ENCODE measurements around the gene CLDN18.
A peak's percentile ranks its signal among the peaks of the same experiment; 100 is the strongest.

Gene CLDN18

DNA sequence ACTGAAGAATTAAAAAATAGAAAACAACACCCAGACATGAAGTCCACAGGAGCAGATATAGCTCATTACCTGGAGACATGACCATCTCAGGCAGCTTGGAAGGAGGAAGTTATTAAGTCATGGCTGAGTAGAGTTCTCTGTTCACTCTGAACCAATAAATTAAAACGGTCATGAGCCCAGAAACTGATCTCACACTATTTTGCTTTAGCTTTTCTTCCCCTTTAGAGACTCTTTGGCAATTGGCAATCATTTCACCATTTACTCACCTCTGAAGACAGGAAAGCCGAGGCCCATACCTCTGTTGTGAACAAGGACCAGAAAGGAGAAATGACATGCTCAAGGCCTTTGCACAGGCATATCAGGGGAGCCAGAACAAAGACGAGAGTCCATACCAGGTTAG is 26.6 kb downstream of the CLDN18 start:
- TF ChIP-seq, protein P1, sequence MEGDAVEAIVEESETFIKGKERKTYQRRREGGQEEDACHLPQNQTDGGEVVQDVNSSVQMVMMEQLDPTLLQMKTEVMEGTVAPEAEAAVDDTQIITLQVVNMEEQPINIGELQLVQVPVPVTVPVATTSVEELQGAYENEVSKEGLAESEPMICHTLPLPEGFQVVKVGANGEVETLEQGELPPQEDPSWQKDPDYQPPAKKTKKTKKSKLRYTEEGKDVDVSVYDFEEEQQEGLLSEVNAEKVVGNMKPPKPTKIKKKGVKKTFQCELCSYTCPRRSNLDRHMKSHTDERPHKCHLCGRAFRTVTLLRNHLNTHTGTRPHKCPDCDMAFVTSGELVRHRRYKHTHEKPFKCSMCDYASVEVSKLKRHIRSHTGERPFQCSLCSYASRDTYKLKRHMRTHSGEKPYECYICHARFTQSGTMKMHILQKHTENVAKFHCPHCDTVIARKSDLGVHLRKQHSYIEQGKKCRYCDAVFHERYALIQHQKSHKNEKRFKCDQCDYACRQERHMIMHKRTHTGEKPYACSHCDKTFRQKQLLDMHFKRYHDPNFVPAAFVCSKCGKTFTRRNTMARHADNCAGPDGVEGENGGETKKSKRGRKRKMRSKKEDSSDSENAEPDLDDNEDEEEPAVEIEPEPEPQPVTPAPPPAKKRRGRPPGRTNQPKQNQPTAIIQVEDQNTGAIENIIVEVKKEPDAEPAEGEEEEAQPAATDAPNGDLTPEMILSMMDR (IDR thresholded peaks at IDR 0.05; ENCODE audit: low read depth, low read length), result no peak
- no peak for DNase-seq (ENCODE audit: extremely low read depth, low read depth)

DNA sequence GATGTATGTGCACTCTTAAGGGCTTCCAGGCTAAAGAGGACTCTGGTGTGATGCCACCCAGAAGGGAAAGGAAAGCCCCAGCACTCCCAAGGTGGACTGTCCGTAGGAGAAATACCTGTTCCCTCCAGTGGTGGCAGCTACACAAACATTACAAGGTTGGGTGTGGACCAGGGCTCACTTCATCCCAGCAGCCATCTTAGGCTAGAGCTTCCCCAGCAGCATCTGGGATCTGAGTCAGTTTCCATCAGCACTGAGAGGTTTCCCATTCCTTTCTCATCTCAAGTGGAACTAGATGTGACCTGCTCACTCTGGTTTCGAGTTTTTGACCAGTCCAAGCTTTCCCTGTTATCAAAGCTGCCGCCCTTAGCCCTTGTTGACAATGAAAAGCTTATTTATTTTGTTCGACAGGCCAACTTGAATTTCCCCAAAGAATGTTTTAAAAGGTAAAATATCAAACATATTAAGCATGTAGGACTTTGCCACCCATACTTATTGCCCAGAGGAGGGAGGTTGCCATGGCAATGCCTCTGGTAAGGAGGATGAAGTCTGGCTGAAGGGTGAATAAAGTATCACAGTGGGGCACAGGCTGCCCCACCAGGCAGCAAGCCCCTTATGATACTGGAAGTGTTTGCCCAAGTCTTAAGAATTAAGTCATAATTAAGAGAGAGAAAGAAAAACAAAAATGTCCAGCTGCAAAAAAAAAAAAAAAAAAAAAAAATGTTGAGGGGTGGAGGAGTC is 28.9 kb downstream of the CLDN18 start:
- DNase-seq (ENCODE audit: extremely low read depth, low read depth), result no peak
- TF ChIP-seq, protein P1 (IDR thresholded peaks at IDR 0.05; ENCODE audit: low read depth, low read length), result no peak

DNA sequence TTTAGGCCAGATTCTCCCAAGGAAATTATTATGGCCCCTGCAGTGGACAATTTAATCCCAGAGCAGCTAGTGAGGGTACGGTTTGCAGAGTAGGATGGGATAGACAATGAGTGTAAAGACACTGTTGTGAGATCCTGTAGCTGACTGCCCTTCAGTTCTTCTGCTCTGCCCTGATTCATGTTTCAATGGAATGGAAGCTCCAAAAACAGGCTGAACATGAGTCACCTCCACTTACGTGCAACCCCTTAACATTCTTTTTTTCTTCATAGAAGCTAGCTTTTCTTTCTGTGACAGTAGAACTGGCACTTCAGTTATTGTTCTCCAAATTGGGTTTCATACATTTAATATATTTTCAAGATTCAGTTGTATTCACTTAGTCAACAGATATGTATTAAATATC is 32.1 kb downstream of the CLDN18 start:
- DNase-seq (ENCODE audit: extremely low read depth, low read depth), result peak; percentile 25
- TF ChIP-seq, protein P1 (IDR thresholded peaks at IDR 0.05; ENCODE audit: low read depth, low read length), result no peak

DNA sequence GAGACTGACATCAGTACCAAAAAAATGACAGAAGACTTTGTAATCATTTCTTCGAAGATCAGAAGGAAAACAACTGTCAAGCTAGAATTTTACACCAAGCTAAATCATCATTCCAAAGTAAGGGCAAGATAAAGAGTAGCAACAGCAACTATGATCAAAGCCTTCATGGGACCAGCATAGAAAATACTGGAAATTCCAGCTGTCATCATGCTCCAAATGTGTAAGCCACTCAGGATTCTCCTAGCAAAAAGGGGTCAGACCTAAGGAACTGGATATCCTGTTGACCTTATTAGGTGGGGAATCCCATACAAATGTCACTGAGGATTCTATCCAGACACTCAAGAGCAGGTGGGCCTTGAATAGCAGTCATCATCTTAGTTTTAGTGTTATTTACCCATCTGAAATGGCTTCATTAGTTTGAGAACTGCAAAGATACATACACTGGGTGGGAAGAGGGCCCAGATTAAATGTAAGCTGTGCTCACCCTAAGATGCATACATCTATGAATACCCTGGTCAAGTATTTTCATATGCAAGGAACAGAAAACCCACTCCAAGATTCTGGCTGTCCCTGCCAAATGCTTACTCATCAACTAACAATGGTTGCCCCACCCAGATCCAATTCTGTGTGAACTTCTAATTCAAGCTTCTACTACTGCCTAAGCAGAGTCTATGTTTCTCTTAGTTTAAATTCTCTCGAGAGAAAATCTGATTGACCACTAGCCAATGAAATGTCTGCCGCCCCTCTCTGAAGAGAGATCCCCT is 33.5 kb downstream of the CLDN18 start:
- peak; percentile 48 for DNase-seq (ENCODE audit: extremely low read depth, low read depth)
- TF ChIP-seq, protein P1 (IDR thresholded peaks at IDR 0.05; ENCODE audit: low read depth, low read length), result no peak

DNA sequence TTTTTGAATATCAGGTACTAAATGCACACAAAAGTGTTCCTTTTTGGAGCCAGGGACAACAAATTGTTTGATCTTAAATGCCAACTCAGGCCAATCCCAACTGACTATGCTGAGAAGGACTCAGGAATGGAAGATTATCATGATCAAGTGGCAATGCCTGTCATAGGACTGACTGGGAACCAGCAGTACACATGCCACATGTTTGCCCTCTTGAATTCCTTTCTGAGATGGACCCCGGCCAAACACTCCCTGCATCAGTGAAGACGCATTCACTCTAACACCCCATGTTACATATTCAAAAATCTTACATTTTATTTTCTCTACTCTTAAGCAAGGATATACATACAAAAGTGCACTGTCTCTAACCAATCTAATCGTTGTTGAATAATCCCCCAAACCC is 36.1 kb downstream of the CLDN18 start:
- DNase-seq (ENCODE audit: extremely low read depth, low read depth), result no peak
- TF ChIP-seq, protein P1 (IDR thresholded peaks at IDR 0.05; ENCODE audit: low read depth, low read length), result no peak

DNA sequence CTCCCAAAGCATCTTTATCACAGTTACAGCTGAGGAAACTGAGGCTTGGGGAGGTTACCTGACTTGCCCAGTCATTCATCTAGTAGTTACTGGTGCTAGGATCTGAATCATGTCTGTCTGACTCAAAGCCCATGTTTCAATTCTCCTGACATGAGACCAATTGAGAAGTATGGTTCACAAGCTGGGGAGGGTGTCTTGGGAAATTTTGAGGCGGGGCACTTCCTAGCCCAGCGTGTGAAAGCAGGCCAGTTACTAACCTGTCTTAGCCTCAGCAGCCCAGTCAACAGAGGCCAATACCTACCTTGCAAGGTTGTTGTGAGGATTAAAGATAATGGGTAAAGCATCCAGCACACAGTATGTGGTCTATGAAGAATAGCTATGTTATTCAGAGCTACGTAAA is 37.0 kb downstream of the CLDN18 start:
- TF ChIP-seq, protein P1 (IDR thresholded peaks at IDR 0.05; ENCODE audit: low read depth, low read length), result no peak
- DNase-seq (ENCODE audit: extremely low read depth, low read depth), result no peak

DNA sequence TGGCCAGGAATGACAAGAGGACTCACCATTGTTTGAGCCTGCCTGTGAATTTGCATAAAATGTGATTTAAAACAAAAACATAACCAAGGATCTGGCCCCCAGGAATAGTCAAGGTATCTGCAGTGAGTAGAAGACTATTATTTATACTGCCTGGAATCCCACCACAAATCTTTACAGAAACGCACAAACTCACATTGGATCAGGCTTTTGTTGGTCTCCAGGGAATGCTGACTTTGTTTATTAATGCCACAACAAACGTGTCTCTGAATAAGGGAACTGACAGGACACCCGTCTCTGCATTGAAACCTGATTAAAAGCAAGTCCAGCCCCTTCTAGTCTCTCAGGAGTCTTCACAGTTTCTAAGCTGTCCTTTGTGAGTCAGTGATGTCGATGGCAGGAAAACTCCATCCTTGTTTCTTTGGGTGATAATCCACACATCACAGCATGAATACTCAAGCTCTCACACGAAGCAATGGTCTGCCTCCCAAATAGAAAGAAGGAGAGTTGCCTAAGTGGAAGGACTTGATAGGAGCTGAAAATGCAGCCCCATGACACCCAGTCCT is 37.7 kb downstream of the CLDN18 start:
- TF ChIP-seq, protein P1 (IDR thresholded peaks at IDR 0.05; ENCODE audit: low read depth, low read length), result no peak
- no peak for DNase-seq (ENCODE audit: extremely low read depth, low read depth)

Measured in AG09319 (cell line).